MG63 (cell line): Measurements from ENCODE around the gene VCAN. TPM values are rescaled to one million over a fixed set of nuclear protein-coding genes. Genes with fewer than 3 reads are reported as not detected.

Experiments
- DNase-seq: peaks from one replicate; pipeline ENCODE4 v3.0.0-alpha.2; 2020
- H3K27me3 ChIP-seq: fragments of 250-450 bp; sonication (Bioruptor Pico); 2 replicates; pipeline ENCODE4 v1.5.1; 2020; ENCODE audit warnings: mild to moderate bottlenecking, moderate library complexity
- H3K36me3 ChIP-seq: fragments of 250-450 bp; sonication (Bioruptor Pico); 2 replicates; pipeline ENCODE4 v1.5.1; 2020; ENCODE audit warnings: mild to moderate bottlenecking, moderate library complexity
- H3K4me3 ChIP-seq: fragments of 250-450 bp; sonication (Bioruptor Pico); 2 replicates; pipeline ENCODE4 v1.5.1; 2020; ENCODE audit warnings: mild to moderate bottlenecking, moderate library complexity
- H3K9me3 ChIP-seq: fragments of 250-450 bp; sonication (Bioruptor Pico); 2 replicates; pipeline ENCODE4 v1.5.1; 2020; ENCODE audit warnings: mild to moderate bottlenecking, moderate library complexity
- total RNA-seq: library from RNA; depleted of rRNA; stranded (reverse); fragments of >200 nt; shearing (Covaris generic); gene quantifications from 2 replicates; pipeline ENCODE4 v1.2.3, GENCODE V29; 2014; ENCODE audit warnings: low replicate concordance

Gene VCAN
- total RNA-seq, 1 experiment from 2014 or later: 36.9 TPM

DNA sequence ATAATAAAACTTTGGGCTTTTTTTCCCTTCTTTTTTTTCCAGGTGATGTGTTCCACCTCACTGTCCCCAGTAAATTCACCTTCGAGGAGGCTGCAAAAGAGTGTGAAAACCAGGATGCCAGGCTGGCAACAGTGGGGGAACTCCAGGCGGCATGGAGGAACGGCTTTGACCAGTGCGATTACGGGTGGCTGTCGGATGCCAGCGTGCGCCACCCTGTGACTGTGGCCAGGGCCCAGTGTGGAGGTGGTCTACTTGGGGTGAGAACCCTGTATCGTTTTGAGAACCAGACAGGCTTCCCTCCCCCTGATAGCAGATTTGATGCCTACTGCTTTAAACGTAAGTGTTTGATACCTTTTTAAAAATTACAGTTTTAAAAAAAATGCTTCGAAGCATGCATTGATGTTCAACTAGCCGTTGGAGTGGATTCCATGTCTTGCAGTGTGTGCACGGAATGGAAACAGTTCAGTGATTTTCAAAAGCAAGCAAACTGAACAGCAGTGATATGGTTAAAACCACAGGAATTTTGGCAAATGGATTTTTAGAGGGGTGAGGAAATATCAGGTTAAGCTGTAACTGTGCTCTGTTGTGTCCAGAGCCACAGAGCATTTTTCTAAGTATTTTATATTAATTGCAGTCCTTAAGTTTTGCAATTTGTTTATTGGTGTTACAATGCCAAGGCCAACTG, 40.7 kb downstream of the VCAN start:
- H3K9me3 ChIP-seq: peaks cover 5% of the 10 kb centered on the region; the same call in 1 of the 2 replicates
- no peak overlapping the region for H3K4me3 ChIP-seq
- no peaks in the 10 kb centered on the region for H3K27me3 ChIP-seq
- 0 out of 2 replicates have a peak, but pooled peaks cover 5% of the 10 kb centered on the region for H3K36me3 ChIP-seq
- no peak for DNase-seq

DNA sequence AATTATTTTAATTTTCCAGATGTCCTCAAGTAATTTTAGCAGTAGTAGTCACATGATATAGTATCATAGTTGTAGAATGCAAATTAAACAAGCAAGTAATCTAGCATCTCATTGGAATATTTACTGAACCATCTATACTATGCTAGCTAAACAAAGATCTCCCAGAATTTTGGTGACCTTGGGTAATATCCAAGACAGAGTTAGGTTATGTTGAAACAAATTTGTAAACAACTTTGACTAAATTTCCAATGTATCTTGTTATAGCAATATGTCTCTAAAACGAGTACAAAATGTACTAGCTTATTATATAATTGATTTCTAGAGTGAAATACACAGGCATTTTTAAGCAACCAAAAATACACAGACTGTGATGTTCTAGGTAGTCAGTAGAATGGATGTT, 41.5 kb downstream of the VCAN start:
- no peak for DNase-seq

DNA sequence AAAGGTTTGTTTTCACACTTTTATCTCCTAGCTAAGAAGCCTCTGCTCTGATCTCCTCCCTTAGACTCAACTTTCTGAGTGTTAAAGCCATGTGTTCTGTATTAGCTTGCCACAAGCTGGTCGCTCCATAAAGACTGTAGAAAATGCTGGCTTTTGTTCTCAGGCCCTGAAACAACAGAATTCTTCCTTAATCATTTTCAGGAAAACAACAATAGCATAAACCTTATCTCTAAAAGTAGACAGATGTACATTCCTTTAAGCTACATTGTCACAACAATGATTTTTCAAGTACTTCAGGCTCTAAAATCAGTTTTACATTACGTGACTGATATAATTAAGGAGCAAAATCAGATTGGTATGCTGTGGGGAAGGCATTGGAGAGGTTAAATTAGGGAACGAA, 41.9 kb downstream of the VCAN start:
- H3K9me3 ChIP-seq: peaks cover 5% of the 10 kb centered on the region; the same call in 1 of the 2 replicates
- no peak overlapping the region for H3K4me3 ChIP-seq
- H3K36me3 ChIP-seq: 0 out of 2 replicates have a peak, but pooled peaks cover 5% of the 10 kb centered on the region
- DNase-seq: no peak
- no peaks in the 10 kb centered on the region for H3K27me3 ChIP-seq

More for the DNA sequence above, 41.5 kb downstream of the VCAN start:
- Histone ChIP-seq H3K9me3 (peaks cover 5% of the 10 kb centered on the region; the same call in 1 of the 2 replicates), H3K36me3 (0 out of 2 replicates have a peak, but pooled peaks cover 5% of the 10 kb centered on the region), H3K4me3 (no peak overlapping the region), H3K27me3 (no peaks in the 10 kb centered on the region)

DNA sequence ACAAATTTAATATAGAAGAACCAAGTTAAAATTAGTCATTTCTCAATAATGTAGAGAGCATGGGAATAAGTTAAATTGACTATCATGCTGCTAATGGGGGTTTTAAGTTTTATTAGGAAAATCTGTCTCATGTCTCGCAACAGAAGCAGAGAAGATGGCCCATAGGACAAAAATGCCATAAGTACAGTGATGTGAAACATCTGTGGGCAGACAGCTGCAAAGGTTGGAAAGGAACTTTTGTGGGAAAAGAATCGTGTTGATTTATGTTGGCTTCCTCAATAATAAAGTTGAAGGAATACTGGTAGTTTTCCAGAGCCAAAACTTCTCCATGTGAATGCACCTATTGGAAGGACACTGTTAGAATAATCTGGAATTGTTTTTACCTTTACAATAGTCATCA, 44.8 kb downstream of the VCAN start:
- DNase-seq: no peak
- H3K36me3 ChIP-seq: peaks cover 17% of the 10 kb centered on the region
- peaks cover 5% of the 10 kb centered on the region; the same call in 1 of the 2 replicates for H3K9me3 ChIP-seq
- no peaks in the 10 kb centered on the region for H3K27me3 ChIP-seq
- H3K4me3 ChIP-seq: no peak overlapping the region

DNA sequence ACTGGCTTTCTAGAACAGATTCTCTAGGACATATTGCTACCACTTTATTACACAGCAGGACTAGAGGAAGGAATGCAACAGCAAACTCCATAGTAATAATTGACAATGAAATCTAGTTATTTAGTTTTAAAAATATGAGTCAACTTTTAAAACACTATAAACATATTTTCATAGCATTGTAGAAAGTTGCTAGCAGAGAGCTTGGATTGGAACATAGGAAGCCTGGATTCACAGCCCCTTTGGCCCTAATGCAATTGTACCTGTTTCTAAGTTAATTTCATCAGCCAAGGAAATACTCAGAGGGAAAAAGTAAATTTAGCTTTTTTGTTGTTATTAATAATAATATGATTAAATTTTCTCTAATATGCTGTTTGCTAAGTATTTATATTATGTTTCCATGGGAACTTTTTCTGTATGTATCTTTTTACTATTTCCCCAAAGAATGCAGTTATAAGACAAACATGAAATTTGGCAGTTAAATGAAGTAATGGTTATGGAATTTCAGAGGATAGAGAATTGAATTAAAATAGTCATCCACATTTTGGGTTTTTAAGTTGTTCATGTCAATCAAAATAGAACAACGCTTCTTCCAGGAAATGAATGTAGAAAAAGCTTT, 45.6 kb downstream of the VCAN start:
- DNase-seq: peak; percentile 4
- Histone ChIP-seq H3K9me3 (peaks cover 5% of the 10 kb centered on the region; the same call in 1 of the 2 replicates), H3K4me3 (no peak overlapping the region), H3K27me3 (no peaks in the 10 kb centered on the region), H3K36me3 (peaks cover 17% of the 10 kb centered on the region)

DNA sequence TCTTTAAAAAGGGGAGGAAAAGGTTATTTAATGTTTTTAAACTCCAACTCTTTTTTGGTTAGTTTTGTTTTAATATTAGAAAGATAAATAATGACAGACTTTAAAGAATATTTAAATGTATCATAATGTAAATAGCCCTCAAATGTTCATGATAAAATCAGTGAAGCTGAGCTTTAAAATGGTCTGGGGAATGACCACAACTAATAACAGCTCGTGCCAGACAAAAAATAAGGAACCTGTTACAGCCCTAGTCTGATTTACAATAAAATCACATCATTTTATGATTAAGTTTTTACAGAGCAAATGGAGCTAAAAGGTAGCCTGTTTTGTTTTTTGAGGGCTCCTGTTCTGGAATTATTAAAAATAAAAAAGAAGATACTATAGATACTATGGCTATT, 46.1 kb downstream of the VCAN start:
- no peaks in the 10 kb centered on the region for H3K27me3 ChIP-seq
- H3K9me3 ChIP-seq: peaks cover 5% of the 10 kb centered on the region; the same call in 1 of the 2 replicates
- no peak overlapping the region for H3K4me3 ChIP-seq
- no peak for DNase-seq
- H3K36me3 ChIP-seq: peaks cover 17% of the 10 kb centered on the region

DNA sequence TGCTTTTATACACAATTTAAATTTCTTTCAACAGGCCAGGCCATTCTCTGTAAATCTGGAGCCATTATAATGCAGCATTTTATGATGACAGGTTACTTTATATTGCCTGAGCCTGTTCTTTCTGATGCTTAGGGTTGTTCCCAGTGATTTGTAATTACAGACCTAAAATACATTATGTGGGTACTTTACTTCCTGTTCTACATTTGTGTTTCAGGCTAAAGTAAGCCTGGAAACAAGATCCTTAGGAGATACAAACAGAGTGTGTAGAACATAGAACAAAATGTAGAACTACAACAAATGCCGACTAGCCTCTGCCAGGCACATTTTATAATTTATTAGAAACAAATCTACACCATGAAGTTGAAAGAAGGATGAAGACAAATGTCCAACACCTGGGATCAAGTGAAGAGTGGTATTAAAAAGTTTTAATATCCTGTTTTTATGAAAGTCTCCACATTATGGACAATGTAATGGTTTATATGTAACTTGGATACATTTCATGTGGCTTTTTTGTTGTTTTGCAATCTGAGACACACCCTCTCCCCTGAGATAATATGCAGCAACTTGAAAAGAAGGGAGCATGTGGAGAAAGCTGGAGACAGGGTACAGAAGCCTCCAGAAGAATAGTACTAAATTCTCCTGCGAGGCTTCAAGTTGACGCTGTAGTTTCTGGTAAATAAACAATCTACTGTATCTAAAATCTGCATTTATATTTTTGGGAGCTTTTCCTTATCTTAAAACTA, 46.9 kb downstream of the VCAN start:
- Histone ChIP-seq H3K4me3 (no peak overlapping the region), H3K9me3 (peaks cover 5% of the 10 kb centered on the region; the same call in 1 of the 2 replicates), H3K36me3 (peaks cover 20% of the 10 kb centered on the region), H3K27me3 (no peaks in the 10 kb centered on the region)
- no peak for DNase-seq

DNA sequence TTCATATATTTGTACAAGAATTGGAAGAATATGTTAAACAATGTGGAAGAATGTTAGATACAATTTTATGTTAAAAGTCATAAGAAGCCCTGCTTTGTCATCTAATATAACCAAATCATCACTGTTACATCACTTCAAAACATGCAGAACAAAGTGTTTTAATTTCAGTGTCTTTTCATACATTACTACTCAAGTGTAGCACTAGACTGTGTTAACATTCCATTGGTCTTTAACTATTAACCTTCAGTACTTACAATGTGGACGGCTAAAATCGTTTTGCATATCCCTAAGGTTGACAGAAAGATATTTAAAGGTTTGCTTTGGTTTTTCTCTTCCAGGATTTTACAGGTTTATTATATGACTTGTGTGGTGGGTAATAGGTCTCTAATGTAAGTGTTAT, 50.9 kb downstream of the VCAN start:
- no peaks in the 10 kb centered on the region for H3K9me3 ChIP-seq
- H3K27me3 ChIP-seq: no peaks in the 10 kb centered on the region
- no peak overlapping the region for H3K4me3 ChIP-seq
- DNase-seq: no peak
- H3K36me3 ChIP-seq: peaks cover 15% of the 10 kb centered on the region

DNA sequence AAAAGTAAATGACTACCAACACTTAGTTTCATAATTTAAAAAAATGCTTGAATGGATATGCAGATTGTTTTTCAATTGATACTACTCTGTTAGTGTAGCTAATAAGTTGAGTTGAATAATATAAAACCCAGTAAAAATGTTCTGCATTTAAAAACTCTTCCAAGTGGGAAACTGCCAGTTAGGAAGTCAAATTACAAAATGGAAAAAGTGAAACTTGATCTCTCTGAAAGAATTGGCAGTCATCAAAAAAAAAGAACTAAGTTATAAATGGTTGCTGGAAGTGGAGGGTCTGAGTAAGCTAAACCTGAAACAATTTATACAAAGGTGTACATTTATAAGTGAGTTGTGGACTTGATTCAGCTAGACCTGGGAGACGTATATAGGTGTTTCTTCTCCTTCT, 52.4 kb downstream of the VCAN start:
- H3K9me3 ChIP-seq: no peaks in the 10 kb centered on the region
- no peak overlapping the region for H3K4me3 ChIP-seq
- H3K27me3 ChIP-seq: no peaks in the 10 kb centered on the region
- H3K36me3 ChIP-seq: peaks cover 15% of the 10 kb centered on the region
- DNase-seq: no peak

DNA sequence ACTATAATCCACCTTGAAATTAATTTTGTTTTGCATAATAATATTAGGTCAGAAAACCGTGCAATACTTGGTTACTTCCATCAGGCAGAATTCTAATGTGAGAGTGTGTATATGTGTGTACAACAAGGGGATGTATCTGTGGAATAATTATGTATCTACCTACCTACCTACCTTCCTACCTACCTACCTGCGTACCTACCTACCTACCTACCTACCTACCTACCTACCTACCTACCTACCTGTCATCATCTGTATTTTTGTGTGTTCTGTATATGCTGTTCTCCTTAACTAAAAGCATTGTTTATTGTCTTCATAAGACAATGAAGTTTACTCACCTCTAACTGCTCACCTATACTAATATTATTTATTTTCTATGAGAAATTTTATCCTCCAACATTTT, 52.8 kb downstream of the VCAN start:
- Histone ChIP-seq H3K9me3 (no peaks in the 10 kb centered on the region), H3K4me3 (no peak overlapping the region), H3K36me3 (peaks cover 13% of the 10 kb centered on the region), H3K27me3 (no peaks in the 10 kb centered on the region)
- DNase-seq: no peak

DNA sequence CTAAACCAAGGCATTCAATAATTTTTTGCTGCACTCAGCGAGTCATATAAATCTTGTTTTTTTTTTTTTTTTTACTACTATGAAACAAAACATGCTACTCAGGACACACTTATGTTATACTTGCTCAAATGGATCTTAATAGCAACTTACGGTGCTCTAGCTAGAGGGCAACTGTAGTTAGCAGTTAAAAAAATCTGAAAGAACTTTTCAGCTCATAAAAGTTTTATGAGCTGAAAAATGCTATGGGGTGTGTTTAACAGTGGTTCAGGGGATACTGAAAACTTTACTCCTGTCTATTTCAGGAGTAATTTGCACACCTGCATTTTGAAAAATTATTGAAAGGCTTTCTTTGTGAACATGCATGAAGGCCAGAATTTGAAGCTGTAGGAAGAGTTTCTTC, 53.4 kb downstream of the VCAN start:
- H3K27me3 ChIP-seq: no peaks in the 10 kb centered on the region
- no peak for DNase-seq
- H3K4me3 ChIP-seq: no peak overlapping the region
- no peaks in the 10 kb centered on the region for H3K9me3 ChIP-seq
- peaks cover 7% of the 10 kb centered on the region; the same call in 1 of the 2 replicates for H3K36me3 ChIP-seq

DNA sequence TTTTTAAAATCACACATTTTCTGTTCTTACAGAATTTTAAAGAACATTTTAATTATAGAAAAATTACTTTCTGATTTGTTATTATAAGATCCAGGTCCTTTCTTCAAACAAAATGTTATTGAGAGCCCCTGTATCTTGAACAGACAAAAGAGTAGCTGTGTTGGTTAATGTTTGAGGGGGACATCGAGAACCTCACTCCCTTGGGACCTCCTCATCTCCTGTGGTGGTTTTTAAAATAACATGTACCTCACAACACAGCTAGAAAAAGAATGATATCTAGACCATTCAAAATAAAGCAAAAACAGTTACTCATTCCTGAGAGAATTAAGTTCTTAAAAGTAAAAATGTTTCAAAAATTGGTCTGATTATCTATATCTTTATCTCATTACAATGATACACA, 54.7 kb downstream of the VCAN start:
- no peak for DNase-seq
- Histone ChIP-seq H3K4me3 (no peak overlapping the region), H3K36me3 (0 out of 2 replicates have a peak, but pooled peaks cover 3% of the 10 kb centered on the region), H3K27me3 (no peaks in the 10 kb centered on the region), H3K9me3 (no peaks in the 10 kb centered on the region)

DNA sequence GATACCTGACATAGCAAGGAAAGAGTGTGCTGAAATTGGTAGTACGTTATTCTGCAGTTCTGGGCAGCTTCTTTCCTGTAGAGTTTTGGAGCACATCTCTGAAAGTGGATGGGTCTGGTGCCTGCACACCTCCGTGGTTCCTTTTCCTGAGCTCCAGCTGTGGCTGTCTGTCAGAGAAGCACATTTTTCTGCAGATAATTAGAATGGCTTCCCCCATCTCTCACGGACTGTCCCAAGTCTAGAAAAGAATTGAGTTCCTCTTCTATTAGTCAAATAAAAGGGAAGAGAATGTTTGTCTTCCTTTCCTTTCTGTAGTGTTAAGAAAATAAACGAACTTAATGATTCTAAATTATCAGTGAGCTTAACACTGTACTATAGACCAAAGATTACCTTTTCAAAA, 55.7 kb downstream of the VCAN start:
- no peaks in the 10 kb centered on the region for H3K27me3 ChIP-seq
- H3K9me3 ChIP-seq: no peaks in the 10 kb centered on the region
- no peak overlapping the region for H3K4me3 ChIP-seq
- H3K36me3 ChIP-seq: 0 out of 2 replicates have a peak, but pooled peaks cover 3% of the 10 kb centered on the region
- no peak for DNase-seq

DNA sequence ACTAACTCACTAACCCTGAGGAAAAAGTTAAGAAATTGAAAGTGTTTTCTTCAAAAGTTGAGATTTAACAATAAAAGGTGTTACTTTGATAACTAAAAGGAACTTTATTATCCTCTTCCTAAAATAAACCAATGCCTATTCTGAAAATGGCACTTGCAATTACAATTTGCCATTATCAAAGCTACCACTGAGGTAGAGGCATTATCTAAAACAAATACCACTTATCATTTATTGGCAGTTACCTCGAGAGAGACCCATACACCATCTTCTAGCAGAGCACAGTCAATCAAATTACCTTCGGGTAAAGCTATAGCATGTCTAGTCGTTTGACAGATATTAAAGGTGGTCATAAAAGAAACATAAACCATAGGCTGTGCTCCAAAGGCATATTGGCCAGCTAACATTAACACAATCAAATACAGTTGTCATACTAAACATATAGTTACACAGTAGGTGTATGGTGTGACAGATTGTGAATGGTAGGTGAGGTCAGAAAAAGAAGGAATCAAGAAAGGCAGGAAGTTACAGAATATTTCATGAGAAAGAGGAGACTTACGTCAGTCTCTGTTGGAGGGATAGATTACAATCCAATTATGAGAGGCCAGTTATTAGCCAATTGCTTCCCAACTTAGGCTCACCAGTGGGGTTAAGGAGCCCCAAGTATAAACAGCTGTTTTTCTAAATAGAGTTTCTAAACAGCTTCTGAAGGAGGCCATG, 56.3 kb downstream of the VCAN start:
- no peak for DNase-seq
- Histone ChIP-seq H3K36me3 (0 out of 2 replicates have a peak, but pooled peaks cover 1% of the 10 kb centered on the region), H3K9me3 (no peaks in the 10 kb centered on the region), H3K4me3 (no peak overlapping the region), H3K27me3 (no peaks in the 10 kb centered on the region)

DNA sequence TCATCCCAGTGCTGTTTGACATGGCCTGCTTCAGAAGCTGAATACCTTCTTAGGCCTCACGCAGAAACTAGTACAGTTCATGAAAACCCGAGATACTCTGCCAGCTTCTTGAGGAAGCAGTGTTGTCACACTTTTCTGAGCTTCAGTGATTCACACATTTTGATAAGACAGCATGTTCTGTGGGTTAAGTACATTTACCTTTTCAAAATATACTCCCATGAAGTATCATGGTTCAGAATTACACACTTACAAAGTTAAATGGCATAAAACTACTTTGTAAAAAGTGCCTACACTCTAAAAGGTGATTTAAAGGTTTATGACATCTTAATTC, 56.9 kb downstream of the VCAN start:
- Histone ChIP-seq H3K4me3 (no peak overlapping the region), H3K27me3 (no peaks in the 10 kb centered on the region), H3K36me3 (no peaks in the 10 kb centered on the region), H3K9me3 (no peaks in the 10 kb centered on the region)
- DNase-seq: no peak

DNA sequence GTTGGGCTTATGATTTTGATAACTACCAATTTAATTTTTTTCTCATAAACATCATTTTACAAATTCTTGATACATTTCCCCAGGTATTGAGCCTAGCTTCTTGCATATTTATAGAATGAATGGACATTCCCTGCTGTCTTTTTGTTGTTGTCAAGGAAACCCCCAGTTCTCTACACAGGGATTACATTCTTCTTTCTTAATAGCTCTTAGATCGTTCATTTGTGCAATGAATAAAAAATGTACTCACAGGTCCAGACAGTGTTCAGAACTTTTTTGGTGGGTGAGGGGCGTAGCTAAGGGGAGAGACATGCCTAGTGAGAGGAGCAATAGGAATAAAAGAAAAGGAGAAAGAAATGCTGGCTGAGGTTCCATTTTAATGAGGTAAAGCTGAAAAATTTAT, 58.6 kb downstream of the VCAN start:
- no peak overlapping the region for H3K4me3 ChIP-seq
- no peaks in the 10 kb centered on the region for H3K27me3 ChIP-seq
- no peaks in the 10 kb centered on the region for H3K9me3 ChIP-seq
- no peaks in the 10 kb centered on the region for H3K36me3 ChIP-seq
- no peak for DNase-seq

DNA sequence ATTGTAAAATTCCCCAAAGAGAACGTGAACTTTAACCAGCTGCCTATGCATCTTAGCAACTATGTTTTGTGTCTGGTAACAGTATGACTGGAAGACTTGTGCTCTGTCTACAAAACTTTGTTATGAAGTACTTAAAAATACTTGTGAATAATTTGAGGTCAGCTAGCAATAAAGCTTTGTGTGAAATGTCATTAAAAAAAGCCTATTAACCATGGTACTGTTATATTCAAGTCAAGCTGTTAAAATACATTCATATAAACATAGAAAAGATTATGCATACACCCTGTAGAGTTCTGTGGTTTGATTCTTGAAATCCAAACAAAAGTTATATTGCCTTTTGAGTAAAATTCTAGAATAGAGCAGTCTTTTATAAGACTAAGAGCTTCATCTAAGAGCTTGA, 60.1 kb downstream of the VCAN start:
- no peak overlapping the region for H3K4me3 ChIP-seq
- no peaks in the 10 kb centered on the region for H3K36me3 ChIP-seq
- no peak for DNase-seq
- no peaks in the 10 kb centered on the region for H3K27me3 ChIP-seq
- H3K9me3 ChIP-seq: no peaks in the 10 kb centered on the region
